ENCODE results near the gene DPYSL3. TPM values are rescaled to one million over a fixed set of nuclear protein-coding genes. Genes with fewer than 3 reads are reported as not detected.

DPYSL3 gene
- polyA plus RNA-seq, 1 donor (not counting 4 experiments of a cell fraction or from before 2014, with no cell fraction given): 4.8 TPM

GRCh38 chr5:147479444-147479843 lies 30.4 kb downstream of the DPYSL3 start:
- H3K27me3 ChIP-seq (ENCODE audit: control insufficient read depth, extremely low read depth, insufficient read depth, low read length): no peaks in the 10 kb centered on the region
- no peaks in the 10 kb centered on the region for H3K36me3 ChIP-seq (ENCODE audit: control insufficient read depth in 2 of 2, extremely low read depth in 1 of 2, insufficient read depth in 2 of 2, low read length in 2 of 2)
- no peak overlapping the region for H3K4me2 ChIP-seq (ENCODE audit: control insufficient read depth, extremely low read depth, insufficient read depth, low read depth, low read length)
- H4K20me1 ChIP-seq (ENCODE audit: control insufficient read depth, extremely low read depth, insufficient read depth, low read length): no peaks in the 10 kb centered on the region
- H2AFZ ChIP-seq (ENCODE audit: control insufficient read depth, low read length): no peak overlapping the region
- FAIRE-seq: no peak
- no peak overlapping the region for H3K27ac ChIP-seq (ENCODE audit: control insufficient read depth, insufficient read depth, low read length)
- no peak for DNase-seq (ENCODE audit: low read depth, low spot score)
- no peaks in the 10 kb centered on the region for H3K9me3 ChIP-seq (ENCODE audit: control insufficient read depth, low read depth, low read length)
- no peaks in the 10 kb centered on the region for H3K4me1 ChIP-seq (ENCODE audit: control insufficient read depth, extremely low read depth, insufficient read depth, low read length)
- no peak overlapping the region for H3K4me3 ChIP-seq (ENCODE audit: control insufficient read depth in 2 of 3, extremely low read depth in 1 of 3, insufficient read depth in 2 of 3, low read depth in 1 of 3, low read length in 3 of 3)
- H3K9me1 ChIP-seq (ENCODE audit: control insufficient read depth, extremely low read depth, insufficient read depth, low read length): no peaks in the 10 kb centered on the region
- dilution Hi-C loops (cut with MboI; ENCODE audit: extremely low pct_ligation_motif_present, low sequenced_read_pairs): no loop called here
- H3K79me2 ChIP-seq (ENCODE audit: control insufficient read depth, insufficient read depth, low read length): no peaks in the 10 kb centered on the region
- H3K9ac ChIP-seq (ENCODE audit: control insufficient read depth, extremely low read depth, insufficient read depth, low read length): no peak overlapping the region
- TF ChIP-seq EZH2 (IDR thresholded peaks at IDR 0.05; ENCODE audit: low read length): no peak
- TF ChIP-seq, protein P1, sequence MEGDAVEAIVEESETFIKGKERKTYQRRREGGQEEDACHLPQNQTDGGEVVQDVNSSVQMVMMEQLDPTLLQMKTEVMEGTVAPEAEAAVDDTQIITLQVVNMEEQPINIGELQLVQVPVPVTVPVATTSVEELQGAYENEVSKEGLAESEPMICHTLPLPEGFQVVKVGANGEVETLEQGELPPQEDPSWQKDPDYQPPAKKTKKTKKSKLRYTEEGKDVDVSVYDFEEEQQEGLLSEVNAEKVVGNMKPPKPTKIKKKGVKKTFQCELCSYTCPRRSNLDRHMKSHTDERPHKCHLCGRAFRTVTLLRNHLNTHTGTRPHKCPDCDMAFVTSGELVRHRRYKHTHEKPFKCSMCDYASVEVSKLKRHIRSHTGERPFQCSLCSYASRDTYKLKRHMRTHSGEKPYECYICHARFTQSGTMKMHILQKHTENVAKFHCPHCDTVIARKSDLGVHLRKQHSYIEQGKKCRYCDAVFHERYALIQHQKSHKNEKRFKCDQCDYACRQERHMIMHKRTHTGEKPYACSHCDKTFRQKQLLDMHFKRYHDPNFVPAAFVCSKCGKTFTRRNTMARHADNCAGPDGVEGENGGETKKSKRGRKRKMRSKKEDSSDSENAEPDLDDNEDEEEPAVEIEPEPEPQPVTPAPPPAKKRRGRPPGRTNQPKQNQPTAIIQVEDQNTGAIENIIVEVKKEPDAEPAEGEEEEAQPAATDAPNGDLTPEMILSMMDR (optimal IDR thresholded peaks at IDR 0.05 in 1 of 3, IDR thresholded peaks at IDR 0.05 in 1 of 3, conservative IDR thresholded peaks at IDR 0.05 in 1 of 3; ENCODE audit: extremely low read depth in 1 of 3, insufficient read depth in 2 of 3, low read length in 3 of 3): no peak

DNA sequence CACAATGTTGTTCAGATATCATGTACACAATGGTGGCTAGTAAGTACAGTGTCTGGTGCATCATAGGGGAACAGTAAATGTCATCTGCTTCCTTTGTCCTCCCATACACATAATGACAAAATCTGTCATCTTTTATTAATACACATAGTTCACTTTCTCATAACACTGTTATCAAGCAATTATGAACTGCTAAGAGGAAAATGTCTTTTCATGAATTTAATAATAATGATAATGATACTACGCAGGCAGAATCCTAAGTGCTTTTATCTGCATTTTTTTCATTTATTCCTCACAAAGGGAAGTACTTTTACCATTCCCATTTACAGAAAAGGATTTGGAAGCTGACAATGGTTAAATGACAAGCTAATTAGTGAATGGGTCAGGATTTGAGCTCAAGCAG lies 35.7 kb downstream of the DPYSL3 start:
- TF ChIP-seq, protein P1 (optimal IDR thresholded peaks at IDR 0.05 in 1 of 3, IDR thresholded peaks at IDR 0.05 in 1 of 3, conservative IDR thresholded peaks at IDR 0.05 in 1 of 3; ENCODE audit: extremely low read depth in 1 of 3, insufficient read depth in 2 of 3, low read length in 3 of 3): no peak
- TF ChIP-seq EZH2 (IDR thresholded peaks at IDR 0.05; ENCODE audit: low read length): no peak
- FAIRE-seq (no peak), DNase-seq (ENCODE audit: low read depth, low spot score) (no peak)
- H2AFZ ChIP-seq (ENCODE audit: control insufficient read depth, low read length): no peak overlapping the region
- no peaks in the 10 kb centered on the region for H3K9me1 ChIP-seq (ENCODE audit: control insufficient read depth, extremely low read depth, insufficient read depth, low read length)
- H3K4me2 ChIP-seq (ENCODE audit: control insufficient read depth, extremely low read depth, insufficient read depth, low read depth, low read length): no peak overlapping the region
- H3K36me3 ChIP-seq (ENCODE audit: control insufficient read depth in 2 of 2, extremely low read depth in 1 of 2, insufficient read depth in 2 of 2, low read length in 2 of 2): no peaks in the 10 kb centered on the region
- H3K9me3 ChIP-seq (ENCODE audit: control insufficient read depth, low read depth, low read length): no peaks in the 10 kb centered on the region
- H3K4me3 ChIP-seq (ENCODE audit: control insufficient read depth in 2 of 3, extremely low read depth in 1 of 3, insufficient read depth in 2 of 3, low read depth in 1 of 3, low read length in 3 of 3): no peak overlapping the region
- H3K79me2 ChIP-seq (ENCODE audit: control insufficient read depth, insufficient read depth, low read length): no peaks in the 10 kb centered on the region
- no peaks in the 10 kb centered on the region for H3K4me1 ChIP-seq (ENCODE audit: control insufficient read depth, extremely low read depth, insufficient read depth, low read length)
- no peaks in the 10 kb centered on the region for H3K27me3 ChIP-seq (ENCODE audit: control insufficient read depth, extremely low read depth, insufficient read depth, low read length)
- no peak overlapping the region for H3K27ac ChIP-seq (ENCODE audit: control insufficient read depth, insufficient read depth, low read length)
- no peak overlapping the region for H3K9ac ChIP-seq (ENCODE audit: control insufficient read depth, extremely low read depth, insufficient read depth, low read length)
- no peaks in the 10 kb centered on the region for H4K20me1 ChIP-seq (ENCODE audit: control insufficient read depth, extremely low read depth, insufficient read depth, low read length)
- dilution Hi-C loops (cut with MboI; ENCODE audit: extremely low pct_ligation_motif_present, low sequenced_read_pairs): no loop called here
